ENCODE data around the gene FIGN. TPM values are rescaled to one million over a fixed set of nuclear protein-coding genes. Genes with fewer than 3 reads are reported as not detected.

FIGN gene
- total and polyA plus RNA-seq, 2 of the 8 experiments (the other 6 are each of a cell fraction or from before 2014, with no cell fraction given): 5.0 to 22.8 TPM

- H3K18ac ChIP-seq (ENCODE audit: extremely low read depth, low read length): no peak overlapping the region
- H3K9ac ChIP-seq (replicated peaks in 1 of 4; ENCODE audit: extremely low read depth in 1 of 4, low read depth in 3 of 4, low read length in 3 of 4): no peak overlapping the region; a peak in 1 of 7 replicates
These were observed 2.4 kb downstream of the FIGN start for GRCh38 chr2:163733301-163733938.

More at GRCh38 chr2:163733301-163733938, 2.4 kb downstream of the FIGN start:
- no peaks in the 10 kb centered on the region for H3K27me3 ChIP-seq (replicated peaks in 1 of 4; ENCODE audit: control insufficient read depth in 3 of 4, extremely low read depth in 1 of 4, insufficient read depth in 3 of 4, low read length in 3 of 4)
- TF ChIP-seq E2F6 (IDR thresholded peaks at IDR 0.05) (no peak), MAFK (IDR thresholded peaks at IDR 0.05; ENCODE audit: low read depth, low read length) (no peak)
- DNase-seq (ENCODE audit: low read depth in 1 of 2, low spot score in 2 of 2) (no peak), FAIRE-seq (no peak)
- H2AFZ ChIP-seq (ENCODE audit: low read length): no peak overlapping the region
- 85% methylated on average over 15 of the region's 15 CpGs; no CpG with 5 or more reads in 1 of the 2 experiments for WGBS, 2 experiments (ENCODE audit: extremely low coverage in 1 of 2, insufficient coverage in 1 of 2, insufficient read length in 1 of 2, insufficient replicate concordance in 2 of 2, low coverage in 1 of 2, low lambda C conversion rate in 2 of 2, missing lambda C conversion rate in 1 of 2)
- ChIA-PET CTCF (ENCODE audit: partially characterized antibody) (interaction anchor here (0.6 to 1.2 kb wide), 5 partner anchors 34 to 417 kb away, joined by 3 to 4 read pairs (median 3); no protein-coding TSS in a partner anchor), POLR2A (ENCODE audit: partially characterized antibody) (interaction anchor here (1.5 kb wide), 1 partner anchor 35 kb away, joined by 3 read pairs; no protein-coding TSS in a partner anchor)
- H2BK5ac ChIP-seq (ENCODE audit: low read depth, low read length): no peak overlapping the region
- peaks cover 0 to 71% of the 10 kb centered on the region in 2 experiments; a peak in 3 of 4 replicates for H3K79me2 ChIP-seq (ENCODE audit: control insufficient read depth in 1 of 2, insufficient read depth in 2 of 2, low read length in 2 of 2)
- no peaks in the 10 kb centered on the region for H3K79me1 ChIP-seq (ENCODE audit: low read depth, low read length)
- H4K20me1 ChIP-seq (replicated peaks in 1 of 2; ENCODE audit: control insufficient read depth in 1 of 2, insufficient read depth in 2 of 2, low read length in 2 of 2): peaks cover 0 to 1% of the 10 kb centered on the region in 2 experiments
- peaks cover 7% of the 10 kb centered on the region for H3K23me2 ChIP-seq (ENCODE audit: low read depth, low read length)
- no peak overlapping the region for H3K23ac ChIP-seq (ENCODE audit: insufficient read length)
- peak overlapping the region in 1 of 4 experiments; percentile 87; a peak in 1 of 8 replicates for H3K4me3 ChIP-seq (ENCODE audit: extremely low read depth in 1 of 4, insufficient read depth in 2 of 4, low read depth in 3 of 4, low read length in 4 of 4)
- H3K56ac ChIP-seq (replicated peaks; ENCODE audit: insufficient read length, low read depth, low read length): no peak overlapping the region
- no peak overlapping the region for H3K27ac ChIP-seq (ENCODE audit: low read depth, low read length)
- H4K8ac ChIP-seq (ENCODE audit: extremely low read depth, insufficient read depth, low read length): no peak overlapping the region
- H2AK5ac ChIP-seq (ENCODE audit: low read depth, low read length): no peak overlapping the region
- peaks cover 0 to 7% (median 2%) of the 10 kb centered on the region in 4 experiments; a peak in 3 of 7 replicates for H3K4me1 ChIP-seq (replicated peaks in 1 of 4; ENCODE audit: control insufficient read depth in 3 of 4, insufficient read depth in 4 of 4, low read length in 3 of 4)
- no peaks in the 10 kb centered on the region for H3K36me3 ChIP-seq (ENCODE audit: control insufficient read depth in 2 of 4, insufficient read depth in 4 of 4, low read length in 3 of 4)
- no peak overlapping the region for H2BK12ac ChIP-seq (ENCODE audit: low read depth, low read length)
- H4K91ac ChIP-seq (replicated peaks; ENCODE audit: insufficient read length, low read length): no peak overlapping the region
- H2BK20ac ChIP-seq (ENCODE audit: low read length): no peak overlapping the region
- H3K4ac ChIP-seq (replicated peaks; ENCODE audit: insufficient read length, low read depth, low read length): peak overlapping the region; percentile 57
- no peak overlapping the region for H3K14ac ChIP-seq (ENCODE audit: insufficient read length)
- no peak overlapping the region for H2BK120ac ChIP-seq (replicated peaks; ENCODE audit: low read depth, low read length)
- H2BK15ac ChIP-seq (ENCODE audit: low read length): no peak overlapping the region
- H4K5ac ChIP-seq (ENCODE audit: insufficient read length, low read depth, low read length): no peak overlapping the region
- peak overlapping the region; percentile 87 to 95; a peak in 3 of 4 replicates for H3K4me2 ChIP-seq (ENCODE audit: insufficient read depth in 1 of 2, low read depth in 2 of 2, low read length in 2 of 2)
- no peaks in the 10 kb centered on the region for H3K9me3 ChIP-seq (ENCODE audit: insufficient read depth in 2 of 2, low read depth in 1 of 2, low read length in 1 of 2)

Measured in H1 (cell line).